GM04504 (cell line): ENCODE measurements around the gene RTP3.

Experiments used
- DNase-seq: peaks from one replicate; pipeline ENCODE4 v3.0.0-alpha.2; 2012; ENCODE audit warnings: low read depth

The RTP3 gene

DNA sequence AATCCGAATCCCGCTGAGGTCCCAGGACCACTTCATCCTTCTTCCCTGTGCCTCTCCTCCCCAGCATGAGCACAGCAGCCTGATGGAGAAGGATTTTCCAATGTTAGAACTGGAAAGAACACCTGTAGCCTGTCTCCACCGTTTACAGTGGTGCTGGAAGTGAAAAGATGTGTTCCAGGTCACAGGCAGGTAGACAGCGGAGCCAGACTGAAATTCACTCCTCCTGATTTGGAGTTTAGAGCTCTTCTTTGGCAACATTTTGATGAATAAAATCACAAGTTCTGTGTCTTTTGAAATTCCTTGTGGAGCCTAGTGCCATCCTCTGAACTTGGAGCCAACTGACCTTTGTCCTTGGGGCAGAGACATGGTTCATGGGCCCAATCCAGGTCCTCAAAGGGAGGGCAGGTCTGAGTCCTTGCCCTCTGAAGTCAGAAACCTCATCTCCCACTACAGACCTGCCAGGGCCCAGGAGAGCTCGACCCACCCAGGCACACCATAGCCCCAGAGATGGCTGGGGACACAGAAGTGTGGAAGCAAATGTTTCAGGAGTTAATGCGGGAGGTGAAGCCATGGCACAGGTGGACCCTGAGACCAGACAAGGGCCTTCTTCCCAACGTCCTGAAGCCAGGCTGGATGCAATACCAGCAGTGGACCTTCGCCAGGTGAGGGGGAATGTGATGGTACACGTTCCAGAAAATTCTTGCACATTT, at the start of gene RTP3:
RTP3 (plus strand) TSS at position 421 of the 710 bp plus-strand sequence; CDS start at position 508, 87 bp downstream.
- no peak for DNase-seq

DNA sequence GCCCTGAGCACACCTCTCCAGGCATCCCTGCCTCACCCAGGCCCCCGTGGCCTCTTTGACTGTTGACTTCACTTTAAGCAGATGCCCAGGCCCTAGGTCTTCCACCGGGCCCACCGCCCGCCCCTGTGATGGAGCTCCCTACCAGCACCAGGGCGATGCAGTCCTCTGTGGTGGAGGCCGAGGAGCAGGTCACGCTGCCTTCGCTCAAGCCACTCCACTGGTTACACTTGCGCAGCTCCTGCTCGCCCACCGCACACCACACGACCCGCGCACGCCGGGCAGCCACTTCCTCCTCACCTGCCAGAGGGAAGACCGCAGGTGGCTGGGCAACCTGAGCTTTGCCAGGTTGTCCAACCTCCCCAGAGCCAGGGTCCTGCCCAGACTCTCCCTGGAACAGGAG, 49.1 kb upstream of the RTP3 start:
- DNase-seq: no peak

DNA sequence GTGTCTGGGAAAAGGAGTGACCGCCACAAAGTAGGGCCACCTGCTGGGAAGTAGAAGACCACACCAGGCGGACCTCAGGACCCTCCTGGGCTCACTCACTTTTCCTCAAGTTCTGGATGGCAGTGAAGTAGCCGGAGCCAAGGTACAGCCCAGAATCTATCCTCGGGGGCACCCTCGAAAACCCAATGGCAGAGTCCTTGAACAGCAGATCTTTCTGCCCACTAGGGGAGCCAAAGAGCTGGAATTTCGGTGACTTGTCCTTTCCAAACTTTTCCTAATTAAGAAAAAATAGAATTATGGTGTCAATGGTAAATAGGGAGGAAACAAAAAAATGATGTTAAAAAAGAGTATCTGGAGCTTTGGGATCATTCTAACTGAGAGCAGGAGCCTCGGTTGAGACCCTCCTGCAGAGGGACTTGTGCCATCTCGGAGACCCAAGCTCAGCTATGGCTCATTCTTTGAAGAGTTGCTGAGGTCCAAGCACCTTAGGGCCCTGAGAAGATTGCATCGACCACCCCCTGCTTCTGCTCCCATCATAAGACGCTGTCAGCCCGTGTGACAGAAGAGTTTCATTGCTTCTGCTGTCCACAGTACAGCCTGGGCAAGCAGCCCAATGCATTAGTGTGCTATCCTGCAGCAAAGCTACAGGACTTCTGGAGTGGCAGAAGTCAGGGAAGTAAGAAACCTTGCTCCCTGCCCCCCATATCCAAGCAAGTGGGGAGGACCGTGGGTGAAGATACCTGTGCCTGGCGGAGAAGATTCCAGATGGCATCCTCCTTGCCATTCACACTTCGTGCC, 47.8 kb upstream of the RTP3 start:
- no peak for DNase-seq

DNA sequence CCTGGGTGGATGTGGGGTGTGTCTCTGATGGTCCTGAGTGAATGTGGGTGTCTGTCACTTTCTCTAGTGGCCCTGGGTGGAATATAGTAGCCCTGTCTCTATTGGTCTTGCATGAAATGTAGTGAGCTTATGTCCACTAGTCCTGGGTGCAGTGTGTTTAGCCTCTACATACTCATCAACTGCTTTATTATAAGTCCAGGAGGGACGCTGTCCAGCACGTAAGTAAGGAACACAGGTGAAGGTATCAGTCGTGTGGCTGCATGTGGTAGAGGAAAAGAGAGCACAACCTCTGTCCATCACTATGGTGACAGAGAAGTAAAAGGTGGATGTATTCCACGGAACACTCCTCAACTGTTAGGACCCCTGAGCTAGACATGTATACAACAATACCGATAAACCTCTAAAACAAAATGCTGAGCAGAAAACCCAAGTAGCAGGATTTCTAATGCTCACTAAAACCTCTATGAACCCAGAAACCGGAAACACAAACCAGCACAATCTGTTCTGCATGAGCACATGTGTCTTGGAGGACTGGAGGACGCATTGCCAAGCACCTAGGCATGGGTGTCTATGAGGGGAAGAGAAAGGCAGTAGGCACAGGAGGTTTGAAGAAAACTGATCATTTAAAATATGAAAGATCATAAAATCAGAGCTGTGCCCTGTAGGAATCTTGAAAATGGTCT, 44.1 kb upstream of the RTP3 start:
- no peak for DNase-seq

DNA sequence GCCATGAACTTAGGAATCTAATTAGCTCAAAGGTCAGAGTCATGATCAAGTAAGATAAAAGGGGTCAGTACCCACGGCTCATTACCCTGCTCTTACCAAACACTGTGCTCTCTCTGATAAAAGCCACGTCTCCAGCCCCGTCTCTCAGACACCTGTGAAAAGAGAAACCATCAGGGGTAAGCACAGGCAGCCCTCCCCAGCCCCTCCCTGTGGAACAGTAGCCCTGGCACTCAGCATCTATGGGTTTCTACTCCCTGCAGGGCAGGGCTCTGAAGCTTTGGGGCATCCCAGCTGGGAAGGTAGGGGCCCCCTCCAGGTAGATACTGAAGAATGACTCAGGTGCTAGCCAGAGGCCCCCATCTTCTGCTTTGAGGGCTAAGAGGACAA, 43.6 kb upstream of the RTP3 start:
- no peak for DNase-seq

DNA sequence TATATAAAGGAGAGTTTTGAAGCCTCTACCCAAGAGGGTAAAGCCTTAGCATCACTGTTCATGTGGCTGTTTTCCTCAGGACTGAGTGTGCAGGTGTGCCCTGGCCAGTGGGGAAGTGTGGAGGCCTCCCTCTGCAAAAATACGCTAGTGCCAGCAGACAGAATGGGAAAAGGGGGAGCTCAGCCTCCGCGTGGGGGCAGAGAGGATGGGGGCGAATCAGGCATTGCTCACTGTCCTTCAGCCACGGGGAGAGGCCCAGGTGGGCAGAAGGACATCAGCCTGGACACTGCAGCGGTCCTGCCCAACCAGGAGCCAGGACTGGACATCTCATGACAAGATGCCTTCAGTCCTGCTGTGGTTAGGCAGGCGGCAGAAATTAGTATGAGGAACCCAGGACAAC, 43.2 kb upstream of the RTP3 start:
- no peak for DNase-seq

DNA sequence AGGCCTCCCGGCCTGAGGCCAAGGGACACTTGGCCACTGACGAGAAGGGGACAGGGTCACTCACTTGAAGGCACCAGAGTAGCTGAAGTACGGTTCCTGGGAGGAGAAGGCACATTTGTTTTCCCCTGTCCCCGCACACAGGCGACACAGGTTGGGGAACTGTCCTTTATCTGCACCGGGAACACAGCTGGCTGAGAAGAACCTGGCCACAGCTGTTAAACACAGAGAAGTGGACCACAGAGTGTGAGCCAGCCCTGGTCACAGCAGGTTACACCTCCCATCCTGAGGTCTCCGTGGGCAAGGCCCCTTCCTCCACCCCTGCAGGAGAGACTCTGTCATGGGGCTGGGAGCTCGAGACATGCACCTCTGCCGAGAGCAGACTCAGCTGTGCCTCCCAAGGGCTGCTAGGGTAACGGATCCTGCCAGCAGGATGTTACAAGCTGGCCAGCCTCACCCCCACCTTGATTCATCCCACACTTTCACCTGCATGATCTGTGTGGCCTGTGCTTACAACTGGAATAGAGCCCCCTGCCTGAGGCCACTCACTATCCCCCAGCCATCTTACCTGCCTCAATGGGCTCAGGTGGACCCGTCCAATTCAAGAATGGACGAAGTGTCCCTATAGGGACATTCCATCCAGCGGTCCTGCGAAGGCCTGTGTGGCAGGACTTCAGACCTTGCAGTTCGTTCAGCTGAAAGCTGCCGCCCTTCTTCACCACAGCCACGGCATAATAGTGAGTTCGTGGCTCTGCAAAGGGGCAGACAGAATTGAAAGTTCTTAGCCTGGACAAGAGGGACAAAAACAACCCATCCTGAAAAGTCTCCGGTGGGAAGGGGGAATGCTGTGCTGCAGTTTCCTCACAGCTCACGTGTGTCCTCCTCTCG, 42.3 kb upstream of the RTP3 start:
- DNase-seq: no peak

DNA sequence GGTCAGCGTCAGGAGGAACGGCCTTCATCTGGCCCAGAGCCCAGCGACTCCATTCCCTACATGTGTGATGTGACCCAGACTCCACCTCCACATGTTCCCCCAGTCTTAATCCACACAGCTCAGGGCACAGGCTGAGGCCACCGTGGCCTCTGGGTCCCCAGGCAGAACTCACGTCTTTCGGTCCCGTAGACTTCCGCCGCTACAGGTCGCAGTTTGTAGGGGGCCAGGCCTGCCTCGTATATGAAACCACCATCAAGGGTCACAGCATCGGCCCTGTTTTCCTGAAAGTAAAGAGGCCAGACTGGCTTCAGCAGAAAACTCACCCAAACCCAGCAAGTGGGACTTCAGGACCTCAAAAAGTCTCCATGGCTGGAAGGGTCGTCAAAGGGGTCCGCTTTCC, 41.7 kb upstream of the RTP3 start:
- no peak for DNase-seq

DNA sequence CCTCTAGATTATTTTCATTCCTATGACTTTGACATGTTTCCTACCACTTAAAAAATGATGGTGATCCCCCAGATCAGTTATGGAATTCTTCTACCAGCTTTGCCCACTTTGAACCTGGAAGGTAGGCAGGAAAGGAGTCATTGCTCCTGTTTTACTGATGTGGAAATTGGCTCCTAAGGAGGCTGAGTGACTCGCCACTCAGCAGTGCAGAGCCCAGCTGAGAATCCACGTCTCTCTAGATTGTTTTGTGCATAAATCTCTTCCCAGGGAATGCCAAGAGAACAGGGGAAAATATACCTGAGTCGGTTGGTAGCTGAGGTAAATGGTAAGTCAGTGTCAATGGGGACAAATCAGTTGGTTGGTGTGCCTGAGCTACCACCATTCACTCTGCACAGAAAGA, 37.7 kb upstream of the RTP3 start:
- DNase-seq: no peak

DNA sequence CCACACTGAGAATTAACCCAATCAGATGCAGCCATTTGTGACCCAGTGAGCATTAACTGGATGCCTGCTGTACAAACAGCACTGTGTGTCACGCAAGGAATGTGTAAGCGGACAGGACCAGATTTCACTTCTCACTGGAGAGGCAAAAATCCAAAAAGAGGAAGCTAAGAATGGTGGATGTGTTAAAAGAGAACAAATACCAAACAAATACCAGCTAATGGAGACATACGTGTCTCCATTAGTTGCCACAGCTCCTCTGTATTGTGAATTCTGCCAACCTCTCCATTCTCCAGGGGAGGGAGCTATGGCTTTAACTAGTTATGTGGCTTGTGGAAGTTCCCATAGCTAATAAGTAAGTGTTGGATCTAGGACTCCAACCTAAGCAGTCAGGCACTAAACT, 35.7 kb upstream of the RTP3 start:
- DNase-seq: no peak

DNA sequence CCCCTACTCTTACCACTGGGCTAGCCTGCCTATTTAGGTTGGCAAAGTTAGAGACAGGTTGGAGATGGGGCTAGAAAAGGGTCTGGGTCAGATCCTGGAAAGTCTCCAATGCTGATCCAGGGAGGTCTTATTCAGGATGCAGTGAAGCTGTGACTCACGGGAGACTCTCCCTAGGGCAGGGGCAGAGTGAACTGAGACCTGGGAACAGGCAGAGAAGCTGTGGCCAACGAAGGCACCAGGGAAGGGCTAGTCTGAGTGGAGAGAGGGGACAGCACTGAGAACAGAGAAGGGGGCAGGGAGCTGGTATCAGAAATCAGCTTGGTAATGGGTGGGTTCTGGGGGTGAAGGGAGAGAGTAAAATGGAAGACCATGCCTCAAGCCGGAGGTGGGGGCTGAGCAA, 35.3 kb upstream of the RTP3 start:
- no peak for DNase-seq

DNA sequence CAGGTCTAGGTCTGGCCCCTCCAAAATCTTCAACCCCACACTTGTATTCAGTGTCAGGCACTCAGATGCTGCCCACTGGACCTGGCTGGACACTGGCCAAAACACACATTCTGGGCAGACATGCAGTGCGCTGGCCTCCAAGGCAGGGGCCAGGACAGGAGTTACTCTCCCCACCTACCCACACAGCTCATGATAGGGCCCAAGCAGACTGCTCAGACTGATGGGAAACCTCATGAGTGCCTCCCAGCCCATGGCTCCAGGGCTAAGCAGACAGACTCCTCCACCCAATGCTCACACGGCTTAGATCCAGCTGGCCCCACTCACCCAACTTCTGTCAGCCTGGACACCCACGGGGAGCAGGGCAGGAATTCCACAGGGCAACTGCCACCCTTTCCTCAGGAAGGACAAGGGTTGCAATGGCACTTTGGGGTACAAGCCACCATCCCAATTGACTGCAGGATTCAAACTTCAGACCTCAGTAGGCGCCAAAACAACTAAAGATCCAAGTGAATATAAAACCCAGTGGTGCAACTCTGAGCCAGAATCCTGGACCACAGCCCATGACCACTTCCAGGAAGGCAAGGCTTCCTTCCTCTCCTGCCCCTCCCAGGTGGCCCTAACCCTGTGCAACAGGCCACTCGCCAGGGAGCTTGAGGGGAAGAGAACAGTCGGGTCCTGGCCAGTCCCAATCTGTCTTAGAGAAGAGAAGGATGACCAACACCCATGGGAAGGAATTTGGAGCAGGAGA, 34.5 kb upstream of the RTP3 start:
- DNase-seq: no peak

DNA sequence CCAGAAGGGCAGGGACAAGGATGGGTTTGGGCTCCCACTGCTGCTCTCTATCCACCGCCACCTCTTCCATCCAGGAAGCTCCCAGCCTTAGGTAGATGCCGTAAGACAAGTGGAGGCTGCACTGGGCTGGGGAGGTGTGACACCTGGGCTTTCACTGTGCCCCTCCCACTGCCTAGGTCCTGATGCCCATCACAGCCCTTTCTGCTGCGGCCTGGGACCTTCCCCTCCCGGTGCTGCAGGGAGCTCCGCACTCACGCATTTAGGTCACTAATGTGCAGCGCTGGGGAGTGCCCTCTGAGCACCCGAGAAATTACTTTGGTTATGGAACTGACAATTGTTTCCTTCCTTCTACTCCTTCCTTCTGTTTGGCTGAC, 33.9 kb upstream of the RTP3 start:
- no peak for DNase-seq

DNA sequence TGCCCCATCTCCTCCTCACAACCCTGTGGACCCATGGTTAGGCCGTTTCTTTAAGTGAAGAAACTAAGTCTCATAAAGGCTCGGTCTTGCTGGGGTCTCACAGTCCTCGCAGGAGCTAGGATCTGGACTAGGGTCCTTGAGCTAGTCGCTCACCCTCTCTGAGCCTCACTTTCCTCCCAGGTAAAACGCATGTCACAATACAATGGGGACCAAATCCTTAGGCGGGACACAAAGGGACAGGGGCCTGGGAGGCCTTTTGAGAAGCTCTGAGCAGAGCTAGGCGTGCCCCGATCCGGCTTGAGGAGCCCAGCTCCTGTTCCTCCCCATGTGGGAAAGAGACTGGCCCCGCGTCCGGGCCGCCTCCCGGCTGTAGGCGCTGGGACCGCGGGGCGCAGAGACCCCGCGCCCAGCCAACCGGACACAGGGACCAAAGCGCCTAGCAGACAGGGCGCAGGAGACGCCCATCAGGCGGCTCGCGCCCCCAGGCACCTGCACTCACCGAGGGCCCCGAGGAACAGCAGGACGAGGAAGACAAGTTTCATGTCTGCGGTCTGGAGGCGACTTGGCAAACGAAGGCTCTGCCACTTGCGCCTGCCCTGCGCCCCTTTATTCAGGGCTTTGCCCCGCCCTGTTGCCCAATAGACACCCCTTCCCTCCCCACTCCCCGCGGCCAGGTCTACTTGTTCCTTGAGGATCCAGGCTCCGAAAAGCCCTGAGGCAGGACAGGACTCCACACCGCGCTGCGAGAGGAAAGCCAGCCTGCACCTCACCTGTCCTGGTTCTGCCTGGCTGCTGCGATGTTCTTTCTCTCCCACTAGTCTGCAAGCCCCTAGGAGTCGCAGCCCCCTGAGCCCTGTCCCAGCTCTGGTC, 33.2 kb upstream of the RTP3 start, which contains the start of gene LTF:
LTF (minus strand) TSS at position 580 of the 870 bp plus-strand sequence; CDS start at position 542, 38 bp downstream.
- no peak for DNase-seq

DNA sequence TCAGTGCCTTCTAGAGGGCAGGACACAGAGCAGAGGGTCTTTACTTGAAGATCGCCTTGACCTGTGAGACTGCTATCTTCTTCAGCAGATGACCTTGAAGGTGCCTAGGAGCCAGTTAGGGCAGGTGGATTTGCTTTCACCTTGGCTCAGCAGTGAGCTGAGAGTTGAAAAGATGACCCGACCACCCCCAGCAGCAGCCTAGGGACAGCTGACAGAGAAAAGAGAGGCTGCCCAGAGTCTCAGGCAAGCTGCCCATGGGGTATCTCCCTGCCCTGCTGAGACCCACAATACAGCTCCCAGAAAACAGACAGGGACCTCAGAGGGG, 32.6 kb upstream of the RTP3 start:
- no peak for DNase-seq

DNA sequence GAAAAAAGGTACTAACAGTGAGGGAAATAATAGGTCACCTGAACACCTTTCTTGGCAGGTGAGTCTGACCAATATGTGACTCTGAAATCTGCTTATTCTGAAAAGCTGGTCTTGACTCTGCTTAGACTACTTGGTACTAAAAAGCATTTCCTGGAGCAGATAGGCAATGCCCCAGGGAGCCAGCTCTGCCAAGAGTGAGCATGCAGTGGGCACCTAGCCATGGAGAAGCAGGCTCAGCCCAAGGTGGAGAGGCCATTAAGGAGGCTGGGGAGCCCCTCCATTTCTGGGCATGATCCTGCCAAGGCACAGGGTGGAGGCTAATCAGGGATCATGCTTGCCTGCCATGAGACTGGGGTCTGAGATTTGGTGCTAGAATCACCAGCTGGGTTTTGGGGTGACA, 31.5 kb upstream of the RTP3 start:
- no peak for DNase-seq

DNA sequence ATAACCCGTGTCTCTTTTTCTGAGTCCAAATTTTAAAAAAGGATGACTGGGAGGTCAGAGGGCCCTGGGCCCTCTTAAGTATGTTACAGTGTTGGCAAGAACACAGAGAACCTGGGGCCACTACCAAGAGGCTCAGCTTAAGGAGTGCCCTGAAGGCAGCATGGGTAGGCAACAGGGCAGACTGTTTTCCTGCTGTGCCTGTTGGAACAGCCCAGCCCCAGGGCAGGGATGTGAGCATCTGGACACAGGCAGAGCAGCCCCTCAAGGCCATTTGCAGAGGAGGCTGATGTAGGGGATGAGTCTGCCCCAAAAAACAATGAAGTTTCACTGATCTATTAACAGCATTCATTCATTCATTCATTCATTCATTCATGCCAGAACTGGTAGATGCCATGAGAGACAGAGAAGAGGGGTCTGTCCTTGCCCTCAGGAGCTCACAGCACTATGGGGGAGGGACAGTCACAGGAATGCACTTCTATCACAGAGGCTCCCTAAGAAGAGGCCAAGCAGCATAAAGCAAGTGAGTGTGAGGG, 30.8 kb upstream of the RTP3 start:
- no peak for DNase-seq

DNA sequence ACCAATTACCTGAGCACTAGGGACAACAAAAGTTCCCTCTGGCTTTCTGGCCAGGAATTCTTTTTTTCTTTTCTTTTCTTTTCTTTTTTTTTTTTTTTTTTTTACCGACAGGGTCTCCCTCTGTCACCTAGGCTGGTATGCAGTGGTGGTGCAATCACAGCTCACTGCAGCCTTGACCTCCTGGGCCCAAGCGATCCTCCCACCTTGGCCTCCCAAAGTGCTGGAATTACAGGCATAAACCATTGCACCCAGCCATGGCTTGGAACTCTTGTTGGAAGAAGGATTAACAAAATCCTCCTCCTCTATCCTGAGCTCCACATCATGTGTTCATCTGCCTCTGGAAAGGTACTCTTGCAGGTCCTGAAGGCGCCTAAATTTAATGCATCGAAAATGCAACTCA, 30.2 kb upstream of the RTP3 start:
- DNase-seq: no peak

DNA sequence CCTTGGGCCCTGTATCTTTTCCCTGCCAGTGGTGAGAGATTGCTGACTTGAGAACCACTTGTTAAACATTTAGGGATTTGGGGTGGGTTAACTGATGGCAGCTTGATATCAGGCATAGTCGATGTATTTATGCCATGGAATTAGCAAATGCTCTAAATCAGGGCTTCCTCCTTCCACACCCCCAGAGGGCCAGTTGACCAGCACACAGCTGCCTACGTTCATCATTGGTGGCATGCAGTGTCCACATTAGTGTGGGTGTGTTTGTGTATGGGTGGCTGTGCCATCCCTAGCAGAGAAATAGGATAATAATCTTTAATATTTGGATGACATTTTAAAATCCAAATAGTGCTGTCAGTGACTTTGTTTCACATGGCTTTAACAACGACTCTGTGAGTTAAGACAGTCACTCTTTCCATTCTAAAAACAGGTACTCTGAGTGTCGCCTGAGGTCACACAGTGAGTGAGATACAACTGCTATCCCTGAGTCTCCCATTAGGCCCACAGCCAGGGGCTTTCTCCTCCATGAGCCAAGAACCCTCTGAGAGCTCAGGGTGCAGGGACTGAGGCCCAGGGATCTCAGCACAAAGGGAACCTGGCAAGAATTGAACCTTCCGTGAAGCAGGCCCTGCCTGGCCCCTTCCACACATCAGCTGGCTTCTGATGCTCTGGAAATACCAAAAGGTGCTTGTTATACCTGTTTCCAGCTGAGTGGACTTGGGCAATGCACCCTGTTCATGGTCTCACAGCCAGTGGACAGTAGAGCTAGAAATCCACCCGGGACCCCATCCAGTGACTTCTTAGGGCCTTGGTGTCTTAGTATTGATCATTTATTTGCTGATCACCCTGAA, 28.8 kb upstream of the RTP3 start:
- DNase-seq: no peak
